H1 (cell line): ENCODE data around the gene RPS6KL1. TPM values are rescaled to one million over a fixed set of nuclear protein-coding genes. Genes with fewer than 3 reads are reported as not detected.

Source experiments
- CTCF ChIA-PET: fragments of 300-600 bp; sonication (Branson Sonifier 250); formaldehyde crosslinking; loops from one replicate; lab custom pipeline; 2021; ENCODE audit not compliant: partially characterized antibody; lab: Charles Lee
- POLR2A ChIA-PET: fragments of 300-600 bp; sonication (Branson Sonifier 250); formaldehyde crosslinking; loops from one replicate; lab custom pipeline; 2021; ENCODE audit warnings: inconsistent platforms; ENCODE audit not compliant: partially characterized antibody; lab: Charles Lee
- DNase-seq, 2 experiments: peaks; one replicate each; pipeline versions ENCODE4 v3.0.0 to v3.0.0-alpha.2; 2010 to 2022; ENCODE audit warnings: low spot score in 2 of 2, low read depth in 1 of 2, mixed read lengths in 1 of 2
- FAIRE-seq: peaks from 2 replicates; lab custom pipeline; 2011; peaks lifted over from hg19 to GRCh38; lab: Jason Lieb, UNC
- H2AFZ ChIP-seq: 2 replicates; pipeline ENCODE4 v1.8.1; 2012; ENCODE audit warnings: low read length, inconsistent platforms
- H2AK5ac ChIP-seq: 2 replicates; pipeline ENCODE4 v1.6.1; 2013; ENCODE audit warnings: low read depth, low read length
- H2BK120ac ChIP-seq: replicated peaks from 2 replicates; pipeline ENCODE3; 2013; ENCODE audit warnings: low read depth, low read length, inconsistent platforms
- H2BK12ac ChIP-seq: 2 replicates; pipeline ENCODE4 v1.6.1; 2013; ENCODE audit warnings: low read depth, low read length
- H2BK15ac ChIP-seq: 2 replicates; pipeline ENCODE4 v1.6.1; 2013; ENCODE audit warnings: low read length
- H2BK20ac ChIP-seq: 2 replicates; pipeline ENCODE4 v1.6.1; 2013; ENCODE audit warnings: low read length
- H2BK5ac ChIP-seq: 2 replicates; pipeline ENCODE4 v1.6.1; 2013; ENCODE audit warnings: low read depth, low read length
- H3K14ac ChIP-seq: 2 replicates; pipeline ENCODE4 v1.6.1; 2013; ENCODE audit warnings: inconsistent platforms; ENCODE audit not compliant: insufficient read length
- H3K18ac ChIP-seq: 2 replicates; pipeline ENCODE4 v1.6.1; 2013; ENCODE audit warnings: low read length; ENCODE audit errors: extremely low read depth
- H3K23ac ChIP-seq: 2 replicates; pipeline ENCODE4 v1.6.1; 2013; ENCODE audit warnings: inconsistent platforms; ENCODE audit not compliant: insufficient read length
- H3K23me2 ChIP-seq: 2 replicates; pipeline ENCODE4 v1.6.1; 2013; ENCODE audit warnings: low read depth, low read length
- H3K27ac ChIP-seq: 2 replicates; pipeline ENCODE4 v1.6.1; 2011; ENCODE audit warnings: low read depth, low read length, inconsistent platforms
- H3K27me3 ChIP-seq, 4 experiments: replicated peaks in 1 of 4; 1 replicate in 1 of 4; 2 replicates in 3 of 4; pipeline versions ENCODE4 v1.6.1 to v1.8.1; 2011 to 2013; ENCODE audit warnings: low read length in 3 of 4, mild to moderate bottlenecking in 3 of 4, inconsistent platforms in 2 of 4, mixed read lengths in 2 of 4, moderate library complexity in 1 of 4; ENCODE audit not compliant: control insufficient read depth in 3 of 4, insufficient read depth in 3 of 4; ENCODE audit errors: extremely low read depth in 1 of 4
- H3K36me3 ChIP-seq, 4 experiments: 2 replicates each; pipeline versions ENCODE4 v1.6.1 to v1.8.1; 2011 to 2013; ENCODE audit warnings: mild to moderate bottlenecking in 4 of 4, low read length in 3 of 4, moderate library complexity in 2 of 4, control low read depth in 1 of 4, inconsistent platforms in 1 of 4; ENCODE audit not compliant: insufficient read depth in 4 of 4, control insufficient read depth in 2 of 4
- H3K4ac ChIP-seq: replicated peaks from 2 replicates; pipeline ENCODE3; 2013; ENCODE audit warnings: low read length, low read depth, mixed read lengths, inconsistent platforms; ENCODE audit not compliant: insufficient read length
- H3K4me1 ChIP-seq, 4 experiments: replicated peaks in 1 of 4; 1 replicate in 1 of 4; 2 replicates in 3 of 4; pipeline versions ENCODE4 v1.6.1 to v1.8.1; 2011 to 2013; ENCODE audit warnings: low read length in 3 of 4, inconsistent platforms in 2 of 4, mixed read lengths in 1 of 4; ENCODE audit not compliant: insufficient read depth in 4 of 4, control insufficient read depth in 3 of 4
- H3K4me2 ChIP-seq, 2 experiments: 2 replicates each; pipeline versions ENCODE4 v1.6.1 to v1.8.1; 2011 to 2013; ENCODE audit warnings: low read depth in 2 of 2, low read length in 2 of 2, control low read depth in 1 of 2, inconsistent platforms in 1 of 2, mild to moderate bottlenecking in 1 of 2; ENCODE audit not compliant: insufficient read depth in 1 of 2
- H3K4me3 ChIP-seq, 4 experiments: fragments of 200-600, 300-600 bp in 1 of 4; sonication (generic), shearing (Covaris generic), sonication (Bioruptor Twin) in 1 of 4; 2 replicates each; pipeline versions ENCODE4 v1.5.1 to v1.8.1; 2011 to 2016; ENCODE audit warnings: low read length in 4 of 4, low read depth in 3 of 4, control low read depth in 2 of 4, inconsistent platforms in 2 of 4, mild to moderate bottlenecking in 2 of 4, mixed read lengths in 1 of 4, moderate library complexity in 1 of 4; ENCODE audit not compliant: insufficient read depth in 2 of 4; ENCODE audit errors: extremely low read depth in 1 of 4
- H3K56ac ChIP-seq: replicated peaks from 2 replicates; pipeline ENCODE3; 2013; ENCODE audit warnings: low read depth, mild to moderate bottlenecking, mixed read lengths, low read length, inconsistent platforms; ENCODE audit not compliant: insufficient read length
- H3K79me1 ChIP-seq: 2 replicates; pipeline ENCODE4 v1.6.1; 2013; ENCODE audit warnings: low read depth, low read length, control low read depth
- H3K79me2 ChIP-seq, 2 experiments: 2 replicates each; pipeline versions ENCODE4 v1.6.1 to v1.8.1; 2012 to 2013; ENCODE audit warnings: low read length in 2 of 2, mild to moderate bottlenecking in 2 of 2, inconsistent platforms in 1 of 2; ENCODE audit not compliant: insufficient read depth in 2 of 2, control insufficient read depth in 1 of 2
- H3K9ac ChIP-seq, 4 experiments: replicated peaks in 1 of 4; 1 replicate in 1 of 4; 2 replicates in 3 of 4; pipeline versions ENCODE4 v1.6.1 to v1.8.1; 2011 to 2013; ENCODE audit warnings: low read depth in 3 of 4, low read length in 3 of 4, control low read depth in 2 of 4, mild to moderate bottlenecking in 2 of 4, moderate library complexity in 2 of 4, inconsistent platforms in 1 of 4; ENCODE audit errors: extremely low read depth in 1 of 4
- H3K9me3 ChIP-seq, 2 experiments: 2 replicates each; pipeline versions ENCODE4 v1.6.1 to v1.8.1; 2012 to 2013; ENCODE audit warnings: mild to moderate bottlenecking in 2 of 2, moderate library complexity in 2 of 2, control low read depth in 1 of 2, inconsistent platforms in 1 of 2, low read depth in 1 of 2, low read length in 1 of 2, mixed read lengths in 1 of 2; ENCODE audit not compliant: insufficient read depth in 2 of 2
- H4K20me1 ChIP-seq, 2 experiments: replicated peaks in 1 of 2; 2 replicates each; pipeline versions ENCODE3 to v1.8.1; 2011 to 2013; ENCODE audit warnings: inconsistent platforms in 2 of 2, low read length in 2 of 2, mild to moderate bottlenecking in 1 of 2; ENCODE audit not compliant: insufficient read depth in 2 of 2, control insufficient read depth in 1 of 2
- H4K5ac ChIP-seq: 2 replicates; pipeline ENCODE4 v1.6.1; 2013; ENCODE audit warnings: low read length, low read depth, mixed read lengths, inconsistent platforms; ENCODE audit not compliant: insufficient read length
- H4K8ac ChIP-seq: 2 replicates; pipeline ENCODE4 v1.8.0; 2013; ENCODE audit warnings: mild to moderate bottlenecking, moderate library complexity, low read length, inconsistent platforms; ENCODE audit not compliant: insufficient read depth; ENCODE audit errors: extremely low read depth
- H4K91ac ChIP-seq: replicated peaks from 2 replicates; pipeline ENCODE3; 2013; ENCODE audit warnings: low read length, mixed read lengths, inconsistent platforms; ENCODE audit not compliant: insufficient read length
- BRCA1 ChIP-seq: IDR thresholded peaks from 2 replicates; pipeline ENCODE4 v1.6.1; 2012; ENCODE audit warnings: low read depth, low read length, improper control_type of control experiment
- CBX5 ChIP-seq: fragments of 300-800, 300-1000 bp; sonication (generic); IDR thresholded peaks from 2 replicates; pipeline ENCODE4 v1.7.1; 2016; ENCODE audit warnings: antibody characterized with exemption, low read length, low read depth
- CBX8 ChIP-seq: fragments of 300-800, 300-1000 bp; sonication (generic); IDR thresholded peaks from 2 replicates; pipeline ENCODE4 v1.7.1; 2016; ENCODE audit warnings: low read depth, low read length, borderline replicate concordance
- KDM1A ChIP-seq: fragments of 200-600, 300-600 bp; sonication (generic); IDR thresholded peaks from 2 replicates; pipeline ENCODE4 v1.7.1; 2016; ENCODE audit warnings: mild to moderate bottlenecking, low read length, borderline replicate concordance
- MAFK ChIP-seq: IDR thresholded peaks from 2 replicates; pipeline ENCODE4 v1.6.1; 2012; ENCODE audit warnings: low read depth, mild to moderate bottlenecking, improper control_type of control experiment, low read length
- RNF2 ChIP-seq: fragments of 200-900, 300-1000 bp; sonication (generic); IDR thresholded peaks from 2 replicates; pipeline ENCODE4 v1.7.1; 2016; ENCODE audit warnings: borderline replicate concordance, low read depth, mild to moderate bottlenecking, antibody characterized with exemption, low read length; ENCODE audit not compliant: poor library complexity, severe bottlenecking; ENCODE audit errors: missing control alignments
- RXRA ChIP-seq: IDR thresholded peaks from 2 replicates; pipeline ENCODE4 v1.6.1; 2011; ENCODE audit warnings: low read depth, mild to moderate bottlenecking, low read length, moderate library complexity; ENCODE audit not compliant: insufficient read depth
- SIRT6 ChIP-seq: IDR thresholded peaks from one replicate; pipeline ENCODE4 v1.7.1; 2012; ENCODE audit warnings: low read length, inconsistent platforms
- SP4 ChIP-seq: IDR thresholded peaks from 2 replicates; pipeline ENCODE4 v1.6.1; 2012; ENCODE audit warnings: low read length, inconsistent platforms
- TBP ChIP-seq: IDR thresholded peaks from 2 replicates; pipeline ENCODE4 v1.6.1; 2011; ENCODE audit warnings: low read depth, low read length, improper control_type of control experiment
- WGBS, 2 experiments: shearing (Covaris generic) in 1 of 2; methylation state at CpG; one replicate each; pipeline versions ENCODE4 v1.1.6 to v1.1.7; 2013 to 2015; ENCODE audit warnings: low lambda C conversion rate in 2 of 2, mixed read lengths in 2 of 2, inconsistent platforms in 1 of 2, low coverage in 1 of 2, missing lambda C conversion rate in 1 of 2; ENCODE audit not compliant: insufficient replicate concordance in 2 of 2, insufficient coverage in 1 of 2, insufficient read length in 1 of 2; ENCODE audit errors: extremely low coverage in 1 of 2, missing lambda C conversion rate in 1 of 2; 5-methylcytosine and 5-hydroxymethylcytosine counted together
- polyA plus RNA-seq, 7 experiments: library from polyadenylated mRNA; depleted of rRNA in 3 of 7; stranded (reverse) in 5 of 7; unstranded in 2 of 7; fragments of >200 nt in 5 of 7; fragments of 200-250 nt in 2 of 7; gene quantifications; 1 replicate in 5 of 7; 2 replicates in 1 of 7; 4 replicates in 1 of 7; pipeline versions ENCODE4 v1.2.1 to v1.2.3, GENCODE V29; 2011 to 2013; ENCODE audit warnings: missing spikeins in 2 of 7, mixed read lengths in 2 of 7
- total RNA-seq: library from RNA; stranded (reverse); fragmentation: NEBNext Ultra II Directional; extraction: Animal tissue kit (Norgen Biotek cat#: 25700); gene quantifications from 2 replicates; pipeline ENCODE4 v1.2.1, GENCODE V29; 2021
- TF ChIP-seq, protein P1 (sequence below): IDR thresholded peaks from 2 replicates; pipeline ENCODE4 v1.6.1; 2012; ENCODE audit warnings: inconsistent platforms
- TF ChIP-seq, protein P2 (sequence below): IDR thresholded peaks from 2 replicates; pipeline ENCODE4 v1.6.1; 2012; ENCODE audit warnings: inconsistent platforms

The RPS6KL1 gene
- total and polyA plus RNA-seq, 2 of the 8 experiments (the other 6 are each of a cell fraction or from before 2014, with no cell fraction given): 9.8 to 13.8 TPM

DNA sequence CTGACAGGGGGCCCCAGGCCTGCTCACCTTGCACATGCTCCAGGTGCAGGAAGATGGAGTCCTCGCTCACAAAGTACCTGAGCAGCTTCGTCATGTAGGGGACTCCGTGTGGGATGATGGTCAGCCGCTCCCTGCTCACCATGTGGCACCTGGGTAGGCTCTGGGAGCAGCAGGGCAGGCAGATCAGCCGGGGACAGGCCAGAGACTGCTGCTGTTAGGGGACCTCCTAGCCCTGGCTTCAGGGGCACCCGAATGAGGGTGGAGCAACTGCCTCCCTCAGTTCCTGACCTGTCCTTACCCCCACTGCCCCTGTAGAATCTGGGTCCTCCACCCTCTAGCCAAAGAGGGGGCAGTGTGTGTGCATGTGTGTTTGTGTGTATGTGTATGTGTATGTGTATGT is 11.8 kb downstream of the RPS6KL1 start:
- H3K27me3 ChIP-seq: no peaks in the 10 kb centered on the region
- no peak overlapping the region for H2AFZ ChIP-seq
- H3K9ac ChIP-seq: no peak overlapping the region
- ChIA-PET CTCF (interaction anchor here (1.5 to 24.8 kb wide), 5 partner anchors 10 to 176 kb away, joined by 5 to 509 read pairs (median 98); partner anchors contain the start of genes PROX2 and RPS6KL1), POLR2A (interaction anchor here (0.6 to 3.9 kb wide), 9 partner anchors 9 to 215 kb away, joined by 3 to 16 read pairs (median 3); partner anchors contain the start of genes NEK9 and RPS6KL1)
- peaks cover 0 to 3% of the 10 kb centered on the region in 2 experiments for H4K20me1 ChIP-seq
- H2BK15ac ChIP-seq: no peak overlapping the region
- no peaks in the 10 kb centered on the region; a peak in 1 of 7 replicates for H3K4me1 ChIP-seq
- DNase-seq: no peak
- H3K23ac ChIP-seq: no peak overlapping the region
- no peaks in the 10 kb centered on the region for H3K23me2 ChIP-seq
- no peak overlapping the region for H2BK20ac ChIP-seq
- H4K5ac ChIP-seq: no peak overlapping the region
- H3K79me1 ChIP-seq: no peaks in the 10 kb centered on the region
- no peaks in the 10 kb centered on the region for H3K36me3 ChIP-seq
- H3K14ac ChIP-seq: no peak overlapping the region
- TF ChIP-seq MAFK: no peak
- TF ChIP-seq TBP: no peak
- TF ChIP-seq, protein P1, sequence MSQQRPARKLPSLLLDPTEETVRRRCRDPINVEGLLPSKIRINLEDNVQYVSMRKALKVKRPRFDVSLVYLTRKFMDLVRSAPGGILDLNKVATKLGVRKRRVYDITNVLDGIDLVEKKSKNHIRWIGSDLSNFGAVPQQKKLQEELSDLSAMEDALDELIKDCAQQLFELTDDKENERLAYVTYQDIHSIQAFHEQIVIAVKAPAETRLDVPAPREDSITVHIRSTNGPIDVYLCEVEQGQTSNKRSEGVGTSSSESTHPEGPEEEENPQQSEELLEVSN: no peak
- TF ChIP-seq, protein P2, sequence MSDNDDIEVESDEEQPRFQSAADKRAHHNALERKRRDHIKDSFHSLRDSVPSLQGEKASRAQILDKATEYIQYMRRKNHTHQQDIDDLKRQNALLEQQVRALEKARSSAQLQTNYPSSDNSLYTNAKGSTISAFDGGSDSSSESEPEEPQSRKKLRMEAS: no peak
- no peak for TF ChIP-seq KDM1A
- TF ChIP-seq BRCA1: no peak
- TF ChIP-seq SP4: no peak
- no peak for TF ChIP-seq SIRT6
- TF ChIP-seq CBX8: no peak
- TF ChIP-seq RNF2: no peak
- no peak for TF ChIP-seq CBX5
- no peak for TF ChIP-seq RXRA
- TF ChIP-seq, all 59 proteins: peak for 0
- H3K79me2 ChIP-seq: no peaks in the 10 kb centered on the region
- no peak overlapping the region for H2BK120ac ChIP-seq
- 88% methylated on average over 6 of the region's 6 CpGs; no CpG with 5 or more reads in 1 of the 2 experiments for WGBS, 2 experiments
- H4K91ac ChIP-seq: no peak overlapping the region
- no peak for FAIRE-seq
- no peaks in the 10 kb centered on the region for H3K9me3 ChIP-seq
- no peak overlapping the region for H3K4me3 ChIP-seq
- no peak overlapping the region for H3K56ac ChIP-seq
- H3K4me2 ChIP-seq: no peak overlapping the region
- H2BK5ac ChIP-seq: no peak overlapping the region
- no peak overlapping the region for H2BK12ac ChIP-seq
- peak overlapping the region; percentile 17; the same call in 1 of the 2 replicates for H4K8ac ChIP-seq
- H3K18ac ChIP-seq: no peak overlapping the region
- no peak overlapping the region for H3K27ac ChIP-seq
- H2AK5ac ChIP-seq: no peak overlapping the region
- H3K4ac ChIP-seq: no peak overlapping the region
